H1 (cell line): ENCODE results near the gene MMADHC. TPM values are rescaled to one million over a fixed set of nuclear protein-coding genes. Genes with fewer than 3 reads are reported as not detected.

Experiments
- CTCF ChIA-PET: fragments of 300-600 bp; sonication (Branson Sonifier 250); formaldehyde crosslinking; loops from one replicate; lab custom pipeline; 2021; ENCODE audit not compliant: partially characterized antibody; lab: Charles Lee
- POLR2A ChIA-PET: fragments of 300-600 bp; sonication (Branson Sonifier 250); formaldehyde crosslinking; loops from one replicate; lab custom pipeline; 2021; ENCODE audit warnings: inconsistent platforms; ENCODE audit not compliant: partially characterized antibody; lab: Charles Lee
- DNase-seq, 2 experiments: peaks; one replicate each; pipeline versions ENCODE4 v3.0.0 to v3.0.0-alpha.2; 2010 to 2022; ENCODE audit warnings: low spot score in 2 of 2, low read depth in 1 of 2, mixed read lengths in 1 of 2
- FAIRE-seq: peaks from 2 replicates; lab custom pipeline; 2011; peaks lifted over from hg19 to GRCh38; lab: Jason Lieb, UNC
- H2AFZ ChIP-seq: 2 replicates; pipeline ENCODE4 v1.8.1; 2012; ENCODE audit warnings: low read length, inconsistent platforms
- H2AK5ac ChIP-seq: 2 replicates; pipeline ENCODE4 v1.6.1; 2013; ENCODE audit warnings: low read depth, low read length
- H2BK120ac ChIP-seq: replicated peaks from 2 replicates; pipeline ENCODE3; 2013; ENCODE audit warnings: low read depth, low read length, inconsistent platforms
- H2BK12ac ChIP-seq: 2 replicates; pipeline ENCODE4 v1.6.1; 2013; ENCODE audit warnings: low read depth, low read length
- H2BK15ac ChIP-seq: 2 replicates; pipeline ENCODE4 v1.6.1; 2013; ENCODE audit warnings: low read length
- H2BK20ac ChIP-seq: 2 replicates; pipeline ENCODE4 v1.6.1; 2013; ENCODE audit warnings: low read length
- H2BK5ac ChIP-seq: 2 replicates; pipeline ENCODE4 v1.6.1; 2013; ENCODE audit warnings: low read depth, low read length
- H3K14ac ChIP-seq: 2 replicates; pipeline ENCODE4 v1.6.1; 2013; ENCODE audit warnings: inconsistent platforms; ENCODE audit not compliant: insufficient read length
- H3K18ac ChIP-seq: 2 replicates; pipeline ENCODE4 v1.6.1; 2013; ENCODE audit warnings: low read length; ENCODE audit errors: extremely low read depth
- H3K23ac ChIP-seq: 2 replicates; pipeline ENCODE4 v1.6.1; 2013; ENCODE audit warnings: inconsistent platforms; ENCODE audit not compliant: insufficient read length
- H3K23me2 ChIP-seq: 2 replicates; pipeline ENCODE4 v1.6.1; 2013; ENCODE audit warnings: low read depth, low read length
- H3K27ac ChIP-seq: 2 replicates; pipeline ENCODE4 v1.6.1; 2011; ENCODE audit warnings: low read depth, low read length, inconsistent platforms
- H3K27me3 ChIP-seq, 4 experiments: replicated peaks in 1 of 4; 1 replicate in 1 of 4; 2 replicates in 3 of 4; pipeline versions ENCODE4 v1.6.1 to v1.8.1; 2011 to 2013; ENCODE audit warnings: low read length in 3 of 4, mild to moderate bottlenecking in 3 of 4, inconsistent platforms in 2 of 4, mixed read lengths in 2 of 4, moderate library complexity in 1 of 4; ENCODE audit not compliant: control insufficient read depth in 3 of 4, insufficient read depth in 3 of 4; ENCODE audit errors: extremely low read depth in 1 of 4
- H3K36me3 ChIP-seq, 4 experiments: 2 replicates each; pipeline versions ENCODE4 v1.6.1 to v1.8.1; 2011 to 2013; ENCODE audit warnings: mild to moderate bottlenecking in 4 of 4, low read length in 3 of 4, moderate library complexity in 2 of 4, control low read depth in 1 of 4, inconsistent platforms in 1 of 4; ENCODE audit not compliant: insufficient read depth in 4 of 4, control insufficient read depth in 2 of 4
- H3K4ac ChIP-seq: replicated peaks from 2 replicates; pipeline ENCODE3; 2013; ENCODE audit warnings: low read length, low read depth, mixed read lengths, inconsistent platforms; ENCODE audit not compliant: insufficient read length
- H3K4me1 ChIP-seq, 4 experiments: replicated peaks in 1 of 4; 1 replicate in 1 of 4; 2 replicates in 3 of 4; pipeline versions ENCODE4 v1.6.1 to v1.8.1; 2011 to 2013; ENCODE audit warnings: low read length in 3 of 4, inconsistent platforms in 2 of 4, mixed read lengths in 1 of 4; ENCODE audit not compliant: insufficient read depth in 4 of 4, control insufficient read depth in 3 of 4
- H3K4me2 ChIP-seq, 2 experiments: 2 replicates each; pipeline versions ENCODE4 v1.6.1 to v1.8.1; 2011 to 2013; ENCODE audit warnings: low read depth in 2 of 2, low read length in 2 of 2, control low read depth in 1 of 2, inconsistent platforms in 1 of 2, mild to moderate bottlenecking in 1 of 2; ENCODE audit not compliant: insufficient read depth in 1 of 2
- H3K4me3 ChIP-seq, 4 experiments: fragments of 200-600, 300-600 bp in 1 of 4; sonication (generic), shearing (Covaris generic), sonication (Bioruptor Twin) in 1 of 4; 2 replicates each; pipeline versions ENCODE4 v1.5.1 to v1.8.1; 2011 to 2016; ENCODE audit warnings: low read length in 4 of 4, low read depth in 3 of 4, control low read depth in 2 of 4, inconsistent platforms in 2 of 4, mild to moderate bottlenecking in 2 of 4, mixed read lengths in 1 of 4, moderate library complexity in 1 of 4; ENCODE audit not compliant: insufficient read depth in 2 of 4; ENCODE audit errors: extremely low read depth in 1 of 4
- H3K56ac ChIP-seq: replicated peaks from 2 replicates; pipeline ENCODE3; 2013; ENCODE audit warnings: low read depth, mild to moderate bottlenecking, mixed read lengths, low read length, inconsistent platforms; ENCODE audit not compliant: insufficient read length
- H3K79me1 ChIP-seq: 2 replicates; pipeline ENCODE4 v1.6.1; 2013; ENCODE audit warnings: low read depth, low read length, control low read depth
- H3K79me2 ChIP-seq, 2 experiments: 2 replicates each; pipeline versions ENCODE4 v1.6.1 to v1.8.1; 2012 to 2013; ENCODE audit warnings: low read length in 2 of 2, mild to moderate bottlenecking in 2 of 2, inconsistent platforms in 1 of 2; ENCODE audit not compliant: insufficient read depth in 2 of 2, control insufficient read depth in 1 of 2
- H3K9ac ChIP-seq, 4 experiments: replicated peaks in 1 of 4; 1 replicate in 1 of 4; 2 replicates in 3 of 4; pipeline versions ENCODE4 v1.6.1 to v1.8.1; 2011 to 2013; ENCODE audit warnings: low read depth in 3 of 4, low read length in 3 of 4, control low read depth in 2 of 4, mild to moderate bottlenecking in 2 of 4, moderate library complexity in 2 of 4, inconsistent platforms in 1 of 4; ENCODE audit errors: extremely low read depth in 1 of 4
- H3K9me3 ChIP-seq, 2 experiments: 2 replicates each; pipeline versions ENCODE4 v1.6.1 to v1.8.1; 2012 to 2013; ENCODE audit warnings: mild to moderate bottlenecking in 2 of 2, moderate library complexity in 2 of 2, control low read depth in 1 of 2, inconsistent platforms in 1 of 2, low read depth in 1 of 2, low read length in 1 of 2, mixed read lengths in 1 of 2; ENCODE audit not compliant: insufficient read depth in 2 of 2
- H4K20me1 ChIP-seq, 2 experiments: replicated peaks in 1 of 2; 2 replicates each; pipeline versions ENCODE3 to v1.8.1; 2011 to 2013; ENCODE audit warnings: inconsistent platforms in 2 of 2, low read length in 2 of 2, mild to moderate bottlenecking in 1 of 2; ENCODE audit not compliant: insufficient read depth in 2 of 2, control insufficient read depth in 1 of 2
- H4K5ac ChIP-seq: 2 replicates; pipeline ENCODE4 v1.6.1; 2013; ENCODE audit warnings: low read length, low read depth, mixed read lengths, inconsistent platforms; ENCODE audit not compliant: insufficient read length
- H4K8ac ChIP-seq: 2 replicates; pipeline ENCODE4 v1.8.0; 2013; ENCODE audit warnings: mild to moderate bottlenecking, moderate library complexity, low read length, inconsistent platforms; ENCODE audit not compliant: insufficient read depth; ENCODE audit errors: extremely low read depth
- H4K91ac ChIP-seq: replicated peaks from 2 replicates; pipeline ENCODE3; 2013; ENCODE audit warnings: low read length, mixed read lengths, inconsistent platforms; ENCODE audit not compliant: insufficient read length
- CBX5 ChIP-seq: fragments of 300-800, 300-1000 bp; sonication (generic); IDR thresholded peaks from 2 replicates; pipeline ENCODE4 v1.7.1; 2016; ENCODE audit warnings: antibody characterized with exemption, low read length, low read depth
- CHD2 ChIP-seq: IDR thresholded peaks from 2 replicates; pipeline ENCODE4 v1.6.1; 2012; ENCODE audit warnings: low read length, improper control_type of control experiment
- JUND ChIP-seq: IDR thresholded peaks from 2 replicates; pipeline ENCODE4 v1.6.1; 2011; ENCODE audit warnings: mild to moderate bottlenecking, improper control_type of control experiment, low read length
- NRF1 ChIP-seq: IDR thresholded peaks from 2 replicates; pipeline ENCODE4 v1.6.1; 2011; ENCODE audit warnings: mild to moderate bottlenecking, low read depth, low read length, improper control_type of control experiment
- POU5F1 ChIP-seq: IDR thresholded peaks from 2 replicates; pipeline ENCODE4 v1.6.1; 2011; ENCODE audit warnings: low read depth, mild to moderate bottlenecking, low read length, moderate library complexity
- RXRA ChIP-seq: IDR thresholded peaks from 2 replicates; pipeline ENCODE4 v1.6.1; 2011; ENCODE audit warnings: low read depth, mild to moderate bottlenecking, low read length, moderate library complexity; ENCODE audit not compliant: insufficient read depth
- TAF1 ChIP-seq: IDR thresholded peaks from 2 replicates; pipeline ENCODE4 v1.6.1; 2011; ENCODE audit warnings: mild to moderate bottlenecking, low read depth, low read length
- WGBS, 2 experiments: shearing (Covaris generic) in 1 of 2; methylation state at CpG; one replicate each; pipeline versions ENCODE4 v1.1.6 to v1.1.7; 2013 to 2015; ENCODE audit warnings: low lambda C conversion rate in 2 of 2, mixed read lengths in 2 of 2, inconsistent platforms in 1 of 2, low coverage in 1 of 2, missing lambda C conversion rate in 1 of 2; ENCODE audit not compliant: insufficient replicate concordance in 2 of 2, insufficient coverage in 1 of 2, insufficient read length in 1 of 2; ENCODE audit errors: extremely low coverage in 1 of 2, missing lambda C conversion rate in 1 of 2; 5-methylcytosine and 5-hydroxymethylcytosine counted together
- polyA plus RNA-seq, 7 experiments: library from polyadenylated mRNA; depleted of rRNA in 3 of 7; stranded (reverse) in 5 of 7; unstranded in 2 of 7; fragments of >200 nt in 5 of 7; fragments of 200-250 nt in 2 of 7; gene quantifications; 1 replicate in 5 of 7; 2 replicates in 1 of 7; 4 replicates in 1 of 7; pipeline versions ENCODE4 v1.2.1 to v1.2.3, GENCODE V29; 2011 to 2013; ENCODE audit warnings: missing spikeins in 2 of 7, mixed read lengths in 2 of 7
- total RNA-seq: library from RNA; stranded (reverse); fragmentation: NEBNext Ultra II Directional; extraction: Animal tissue kit (Norgen Biotek cat#: 25700); gene quantifications from 2 replicates; pipeline ENCODE4 v1.2.1, GENCODE V29; 2021
- TF ChIP-seq, protein P1 (sequence below): IDR thresholded peaks from 2 replicates; pipeline ENCODE4 v1.6.1; 2012; ENCODE audit warnings: inconsistent platforms

Gene MMADHC
- total and polyA plus RNA-seq, 2 of the 8 experiments (the other 6 are each of a cell fraction or from before 2014, with no cell fraction given) = 61.1 to 130 TPM

- H3K23me2 ChIP-seq = no peaks in the 10 kb centered on the region
- H3K9ac ChIP-seq = no peak overlapping the region
- H4K5ac ChIP-seq = no peak overlapping the region
- FAIRE-seq (no peak), DNase-seq (no peak)
- H3K4me3 ChIP-seq = no peak overlapping the region
- H3K18ac ChIP-seq = no peak overlapping the region
- H3K27me3 ChIP-seq = no peaks in the 10 kb centered on the region
- H4K91ac ChIP-seq = no peak overlapping the region
- H3K4ac ChIP-seq = no peak overlapping the region
- H2BK15ac ChIP-seq = no peak overlapping the region
- ChIA-PET POLR2A (no interaction called here), CTCF (interaction anchor here (0.8 kb wide), 1 partner anchor 541 kb away, joined by 5 read pairs; no protein-coding TSS in a partner anchor)
- H2BK12ac ChIP-seq = no peak overlapping the region
- no peak overlapping the region for H3K23ac ChIP-seq
- H3K4me2 ChIP-seq = no peak overlapping the region
- H2BK120ac ChIP-seq = no peak overlapping the region
- 82% methylated on average over 1 of the region's 1 CpG; no CpG with 5 or more reads in 1 of the 2 experiments for WGBS, 2 experiments
- no peak overlapping the region for H2BK5ac ChIP-seq
- no peaks in the 10 kb centered on the region for H3K79me1 ChIP-seq
- H3K27ac ChIP-seq = no peak overlapping the region
- H2BK20ac ChIP-seq = no peak overlapping the region
- no peak overlapping the region for H3K56ac ChIP-seq
- H3K79me2 ChIP-seq = no peaks in the 10 kb centered on the region
- H4K8ac ChIP-seq = no peak overlapping the region
- H3K4me1 ChIP-seq = no peaks in the 10 kb centered on the region
- no peaks in the 10 kb centered on the region for H3K9me3 ChIP-seq
- H2AFZ ChIP-seq = no peak overlapping the region
- H2AK5ac ChIP-seq = no peak overlapping the region
- no peaks in the 10 kb centered on the region for H3K36me3 ChIP-seq
- H3K14ac ChIP-seq = no peak overlapping the region
- no peaks in the 10 kb centered on the region for H4K20me1 ChIP-seq
- TF ChIP-seq TAF1 (no peak), CBX5 (no peak), POU5F1 (no peak), NRF1 (no peak), RXRA (no peak), JUND (no peak), CHD2 (no peak)
- TF ChIP-seq, protein P1, sequence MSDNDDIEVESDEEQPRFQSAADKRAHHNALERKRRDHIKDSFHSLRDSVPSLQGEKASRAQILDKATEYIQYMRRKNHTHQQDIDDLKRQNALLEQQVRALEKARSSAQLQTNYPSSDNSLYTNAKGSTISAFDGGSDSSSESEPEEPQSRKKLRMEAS = no peak
Measured at GRCh38 chr2:149556452-149556851, 31.1 kb downstream of the MMADHC start.
